Subcutaneous adipose tissue (tissue), 4 donors: ENCODE measurements around the gene NUDT19. TPM values are rescaled to one million over a fixed set of nuclear protein-coding genes. Genes with fewer than 3 reads are reported as not detected.

Source experiments
- total RNA-seq, 4 donors: library from RNA; depleted of rRNA; stranded (reverse); fragments of >200 nt; gene quantifications; one replicate each; pipeline ENCODE4 v1.1.0, GENCODE V29; 2016
- TF ChIP-seq, protein P1 (sequence below): fragments of 450-650 bp; IDR thresholded peaks from one replicate; pipeline ENCODE4 v1.5.1; 2016; ENCODE audit warnings: low read depth, mild to moderate bottlenecking, control low read depth, antibody characterized with exemption, moderate library complexity

Gene NUDT19
- total RNA-seq, 4 donors from 2014 or later: 4.4 to 10.4 (median 9.4) TPM

DNA sequence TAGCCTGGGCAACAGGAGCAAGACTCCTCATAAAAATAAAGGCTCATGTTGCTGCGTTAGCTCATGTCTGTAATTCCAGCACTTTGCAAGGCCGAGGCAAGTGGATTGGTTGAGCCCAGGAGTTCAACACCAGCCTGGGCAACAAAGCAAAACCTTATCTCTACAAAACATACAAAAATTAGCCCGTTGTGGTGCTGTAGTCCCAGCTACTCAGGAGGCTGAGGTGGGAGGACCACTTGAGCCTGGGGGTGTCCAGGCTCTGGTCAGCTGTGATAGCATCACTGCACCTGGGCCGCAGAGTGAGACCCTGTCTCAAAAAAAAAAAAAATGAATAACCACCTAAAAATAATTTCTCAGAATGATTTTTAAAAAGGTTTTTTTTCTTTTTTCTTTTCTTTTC is 3.9 kb upstream of the NUDT19 start:
- TF ChIP-seq, protein P1, sequence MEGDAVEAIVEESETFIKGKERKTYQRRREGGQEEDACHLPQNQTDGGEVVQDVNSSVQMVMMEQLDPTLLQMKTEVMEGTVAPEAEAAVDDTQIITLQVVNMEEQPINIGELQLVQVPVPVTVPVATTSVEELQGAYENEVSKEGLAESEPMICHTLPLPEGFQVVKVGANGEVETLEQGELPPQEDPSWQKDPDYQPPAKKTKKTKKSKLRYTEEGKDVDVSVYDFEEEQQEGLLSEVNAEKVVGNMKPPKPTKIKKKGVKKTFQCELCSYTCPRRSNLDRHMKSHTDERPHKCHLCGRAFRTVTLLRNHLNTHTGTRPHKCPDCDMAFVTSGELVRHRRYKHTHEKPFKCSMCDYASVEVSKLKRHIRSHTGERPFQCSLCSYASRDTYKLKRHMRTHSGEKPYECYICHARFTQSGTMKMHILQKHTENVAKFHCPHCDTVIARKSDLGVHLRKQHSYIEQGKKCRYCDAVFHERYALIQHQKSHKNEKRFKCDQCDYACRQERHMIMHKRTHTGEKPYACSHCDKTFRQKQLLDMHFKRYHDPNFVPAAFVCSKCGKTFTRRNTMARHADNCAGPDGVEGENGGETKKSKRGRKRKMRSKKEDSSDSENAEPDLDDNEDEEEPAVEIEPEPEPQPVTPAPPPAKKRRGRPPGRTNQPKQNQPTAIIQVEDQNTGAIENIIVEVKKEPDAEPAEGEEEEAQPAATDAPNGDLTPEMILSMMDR: no peak

DNA sequence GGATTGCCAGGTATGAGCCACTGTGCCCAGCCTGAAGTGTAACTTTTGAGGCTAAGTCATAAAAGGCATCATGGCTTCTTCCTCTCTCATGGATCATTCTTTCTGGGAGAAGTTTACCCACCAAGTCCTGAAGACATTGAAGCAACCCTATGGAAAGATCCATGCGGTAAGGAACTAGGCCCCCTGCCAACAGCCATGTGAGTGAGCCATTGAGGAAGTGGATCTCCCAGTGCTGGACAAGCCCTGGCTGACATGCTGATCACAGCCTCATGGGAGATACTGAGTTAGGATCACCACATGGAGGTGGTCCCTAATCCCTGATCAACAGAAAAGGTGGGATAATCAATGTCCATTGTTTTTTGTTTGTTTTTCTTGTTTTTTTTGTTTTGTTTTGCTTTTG is 3.3 kb upstream of the NUDT19 start:
- TF ChIP-seq, protein P1: no peak

DNA sequence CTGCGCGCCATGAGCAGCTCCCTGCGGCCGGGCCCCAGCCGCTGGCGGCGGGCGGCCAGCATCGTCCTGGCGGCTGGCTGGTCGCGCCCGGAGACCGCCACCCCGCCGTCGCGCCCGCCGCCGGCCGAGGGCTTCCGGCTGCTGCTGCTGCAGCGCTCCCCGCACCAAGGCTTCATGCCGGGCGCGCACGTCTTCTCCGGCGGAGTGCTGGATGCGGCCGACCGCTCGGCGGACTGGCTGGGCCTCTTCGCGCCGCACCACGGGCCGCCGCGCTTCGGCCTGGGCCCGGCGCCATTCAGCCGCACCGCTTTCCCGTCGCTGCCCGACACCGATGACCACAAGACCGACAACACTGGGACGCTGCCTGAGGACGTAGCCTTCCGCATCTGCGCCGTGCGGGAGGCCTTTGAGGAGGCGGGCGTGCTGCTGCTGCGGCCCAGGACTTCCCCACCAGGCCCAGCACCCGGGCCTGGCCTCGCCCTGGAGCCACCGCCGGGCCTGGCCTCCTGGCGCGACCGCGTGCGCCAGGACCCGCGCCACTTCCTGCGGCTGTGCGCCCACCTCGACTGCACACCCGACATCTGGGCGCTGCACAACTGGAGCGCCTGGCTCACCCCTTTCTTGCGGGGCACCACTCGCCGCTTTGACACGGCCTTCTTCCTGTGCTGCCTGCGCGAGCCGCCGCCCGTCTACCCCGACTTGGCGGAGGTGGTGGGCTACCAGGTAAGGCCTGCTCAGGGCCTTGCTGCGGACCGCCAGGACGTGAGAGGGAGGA is 518 bp downstream of the NUDT19 start:
- TF ChIP-seq, protein P1: no peak

DNA sequence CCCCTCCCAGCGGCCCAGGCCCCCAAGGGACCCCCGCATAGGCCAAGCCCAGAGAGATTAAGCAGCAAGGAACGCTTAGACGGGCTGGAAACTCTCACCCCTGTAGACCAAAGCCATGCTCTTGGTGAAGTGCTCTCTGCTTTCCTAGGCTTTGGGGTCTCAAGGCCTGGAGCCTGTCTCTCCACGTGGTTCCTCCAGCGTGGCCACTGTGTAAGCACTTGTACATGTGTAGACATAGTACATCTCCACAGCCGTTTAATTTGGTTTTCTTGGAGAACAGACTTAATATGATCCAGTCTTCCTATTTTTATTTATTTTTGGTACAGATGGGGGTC is 1.1 kb downstream of the NUDT19 start:
- TF ChIP-seq, protein P1: no peak

DNA sequence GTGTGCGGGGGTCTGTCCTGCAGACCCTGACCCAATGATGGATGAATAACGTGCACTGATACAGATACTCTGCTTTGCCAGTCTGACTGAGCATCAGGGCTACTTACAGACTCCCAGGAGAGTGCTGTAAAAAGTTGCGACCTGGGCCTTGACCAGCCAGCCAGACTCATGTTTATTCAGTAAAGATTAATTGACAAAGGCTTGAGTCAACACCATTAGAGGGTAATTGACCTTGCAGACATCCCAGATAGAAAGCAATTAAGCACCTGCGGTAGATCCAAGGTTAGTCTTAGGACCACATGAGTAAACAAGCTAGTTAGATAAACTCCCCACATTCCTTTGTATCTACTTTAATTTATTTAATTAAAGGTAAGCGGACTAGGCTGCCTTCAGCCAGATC is 10.4 kb downstream of the NUDT19 start:
- TF ChIP-seq, protein P1: no peak

DNA sequence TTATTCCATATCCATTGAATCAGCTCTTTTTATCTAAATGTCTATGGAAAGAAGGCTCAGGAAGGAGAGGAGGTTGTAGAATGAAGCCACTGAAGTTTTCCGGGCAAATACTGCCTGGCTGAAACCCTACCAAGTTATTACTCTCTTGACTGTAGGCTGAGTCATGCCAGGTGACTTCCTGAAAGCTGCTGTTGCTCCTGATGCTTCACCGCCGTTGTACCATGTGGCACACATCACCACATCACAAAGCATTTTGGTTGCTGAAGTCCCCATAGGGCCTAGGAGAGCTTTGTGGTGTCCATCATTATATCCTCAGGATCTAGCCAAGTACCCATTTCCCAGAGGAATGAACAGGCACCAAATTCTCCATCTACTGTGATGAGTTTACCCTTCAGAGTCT is 16.8 kb downstream of the NUDT19 start:
- TF ChIP-seq, protein P1: no peak

DNA sequence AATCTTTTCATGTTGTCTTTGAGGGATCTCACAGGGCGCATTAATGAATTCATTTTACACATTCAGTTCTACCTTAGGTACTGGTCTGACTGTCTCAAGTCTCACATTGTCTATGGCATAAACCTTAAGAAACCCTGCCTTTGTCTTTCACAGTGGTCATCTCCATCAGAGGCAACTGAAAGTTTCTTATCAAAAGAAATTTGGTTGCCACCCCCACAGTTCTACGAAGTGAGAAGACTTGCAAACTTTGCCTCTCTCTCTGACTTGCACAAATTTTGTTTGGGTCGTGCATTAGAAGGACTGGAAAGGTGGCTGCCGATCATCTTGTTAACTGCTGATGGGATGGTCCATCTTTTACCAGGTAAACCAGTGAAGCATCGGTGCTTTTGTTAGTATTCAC is 17.4 kb downstream of the NUDT19 start:
- TF ChIP-seq, protein P1: no peak
